PC-3 (cell line): Measurements from ENCODE around the gene SLC7A6OS.

Experiments
- EZH2 ChIP-seq: fragments of 300-600 bp; sonication (generic); IDR thresholded peaks from one replicate; pipeline ENCODE4 v1.6.1; 2017; ENCODE audit warnings: antibody characterized with exemption, mild to moderate bottlenecking, low read length; ENCODE audit not compliant: unreplicated experiment
- TF ChIP-seq, protein P1 (sequence below): fragments of 300-600 bp; sonication (generic); conservative IDR thresholded peaks from 2 replicates; pipeline ENCODE4 v1.5.1; 2017; ENCODE audit warnings: antibody characterized with exemption, low read depth, mild to moderate bottlenecking, low read length

DNA sequence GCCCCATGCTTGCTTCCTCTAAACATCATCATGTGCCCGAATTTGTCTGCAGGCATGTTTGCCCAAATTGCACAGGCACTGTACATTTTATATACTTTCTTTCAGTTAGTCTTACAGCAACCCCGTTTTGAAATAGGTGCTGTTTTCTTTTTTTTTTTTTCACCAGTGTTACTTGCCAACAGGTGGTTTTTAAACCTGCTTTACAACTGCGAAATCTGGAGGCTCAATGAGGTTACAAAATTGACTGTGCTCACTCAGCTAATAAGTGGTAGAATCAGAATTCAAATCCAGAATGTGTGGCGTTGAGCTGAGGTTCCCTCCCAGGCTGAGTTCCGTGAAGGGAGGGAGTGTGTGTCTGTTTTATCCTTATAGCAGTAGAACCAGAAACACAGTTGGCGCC lies 59.8 kb downstream of the SLC7A6OS start:
- TF ChIP-seq, protein P1, sequence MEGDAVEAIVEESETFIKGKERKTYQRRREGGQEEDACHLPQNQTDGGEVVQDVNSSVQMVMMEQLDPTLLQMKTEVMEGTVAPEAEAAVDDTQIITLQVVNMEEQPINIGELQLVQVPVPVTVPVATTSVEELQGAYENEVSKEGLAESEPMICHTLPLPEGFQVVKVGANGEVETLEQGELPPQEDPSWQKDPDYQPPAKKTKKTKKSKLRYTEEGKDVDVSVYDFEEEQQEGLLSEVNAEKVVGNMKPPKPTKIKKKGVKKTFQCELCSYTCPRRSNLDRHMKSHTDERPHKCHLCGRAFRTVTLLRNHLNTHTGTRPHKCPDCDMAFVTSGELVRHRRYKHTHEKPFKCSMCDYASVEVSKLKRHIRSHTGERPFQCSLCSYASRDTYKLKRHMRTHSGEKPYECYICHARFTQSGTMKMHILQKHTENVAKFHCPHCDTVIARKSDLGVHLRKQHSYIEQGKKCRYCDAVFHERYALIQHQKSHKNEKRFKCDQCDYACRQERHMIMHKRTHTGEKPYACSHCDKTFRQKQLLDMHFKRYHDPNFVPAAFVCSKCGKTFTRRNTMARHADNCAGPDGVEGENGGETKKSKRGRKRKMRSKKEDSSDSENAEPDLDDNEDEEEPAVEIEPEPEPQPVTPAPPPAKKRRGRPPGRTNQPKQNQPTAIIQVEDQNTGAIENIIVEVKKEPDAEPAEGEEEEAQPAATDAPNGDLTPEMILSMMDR, result no peak
- TF ChIP-seq EZH2, result no peak
